H1 (cell line): ENCODE measurements around the gene ANKRD40CL. TPM values are rescaled to one million over a fixed set of nuclear protein-coding genes. Genes with fewer than 3 reads are reported as not detected.

Experiments used
- CTCF ChIA-PET: fragments of 300-600 bp; sonication (Branson Sonifier 250); formaldehyde crosslinking; loops from one replicate; lab custom pipeline; 2021; ENCODE audit not compliant: partially characterized antibody; lab: Charles Lee
- POLR2A ChIA-PET: fragments of 300-600 bp; sonication (Branson Sonifier 250); formaldehyde crosslinking; loops from one replicate; lab custom pipeline; 2021; ENCODE audit warnings: inconsistent platforms; ENCODE audit not compliant: partially characterized antibody; lab: Charles Lee
- DNase-seq, 2 experiments: peaks; one replicate each; pipeline versions ENCODE4 v3.0.0 to v3.0.0-alpha.2; 2010 to 2022; ENCODE audit warnings: low spot score in 2 of 2, low read depth in 1 of 2, mixed read lengths in 1 of 2
- FAIRE-seq: peaks from 2 replicates; lab custom pipeline; 2011; peaks lifted over from hg19 to GRCh38; lab: Jason Lieb, UNC
- H2AFZ ChIP-seq: 2 replicates; pipeline ENCODE4 v1.8.1; 2012; ENCODE audit warnings: low read length, inconsistent platforms
- H2AK5ac ChIP-seq: 2 replicates; pipeline ENCODE4 v1.6.1; 2013; ENCODE audit warnings: low read depth, low read length
- H2BK120ac ChIP-seq: replicated peaks from 2 replicates; pipeline ENCODE3; 2013; ENCODE audit warnings: low read depth, low read length, inconsistent platforms
- H2BK12ac ChIP-seq: 2 replicates; pipeline ENCODE4 v1.6.1; 2013; ENCODE audit warnings: low read depth, low read length
- H2BK15ac ChIP-seq: 2 replicates; pipeline ENCODE4 v1.6.1; 2013; ENCODE audit warnings: low read length
- H2BK20ac ChIP-seq: 2 replicates; pipeline ENCODE4 v1.6.1; 2013; ENCODE audit warnings: low read length
- H2BK5ac ChIP-seq: 2 replicates; pipeline ENCODE4 v1.6.1; 2013; ENCODE audit warnings: low read depth, low read length
- H3K14ac ChIP-seq: 2 replicates; pipeline ENCODE4 v1.6.1; 2013; ENCODE audit warnings: inconsistent platforms; ENCODE audit not compliant: insufficient read length
- H3K18ac ChIP-seq: 2 replicates; pipeline ENCODE4 v1.6.1; 2013; ENCODE audit warnings: low read length; ENCODE audit errors: extremely low read depth
- H3K23ac ChIP-seq: 2 replicates; pipeline ENCODE4 v1.6.1; 2013; ENCODE audit warnings: inconsistent platforms; ENCODE audit not compliant: insufficient read length
- H3K23me2 ChIP-seq: 2 replicates; pipeline ENCODE4 v1.6.1; 2013; ENCODE audit warnings: low read depth, low read length
- H3K27ac ChIP-seq: 2 replicates; pipeline ENCODE4 v1.6.1; 2011; ENCODE audit warnings: low read depth, low read length, inconsistent platforms
- H3K27me3 ChIP-seq, 4 experiments: replicated peaks in 1 of 4; 1 replicate in 1 of 4; 2 replicates in 3 of 4; pipeline versions ENCODE4 v1.6.1 to v1.8.1; 2011 to 2013; ENCODE audit warnings: low read length in 3 of 4, mild to moderate bottlenecking in 3 of 4, inconsistent platforms in 2 of 4, mixed read lengths in 2 of 4, moderate library complexity in 1 of 4; ENCODE audit not compliant: control insufficient read depth in 3 of 4, insufficient read depth in 3 of 4; ENCODE audit errors: extremely low read depth in 1 of 4
- H3K36me3 ChIP-seq, 4 experiments: 2 replicates each; pipeline versions ENCODE4 v1.6.1 to v1.8.1; 2011 to 2013; ENCODE audit warnings: mild to moderate bottlenecking in 4 of 4, low read length in 3 of 4, moderate library complexity in 2 of 4, control low read depth in 1 of 4, inconsistent platforms in 1 of 4; ENCODE audit not compliant: insufficient read depth in 4 of 4, control insufficient read depth in 2 of 4
- H3K4ac ChIP-seq: replicated peaks from 2 replicates; pipeline ENCODE3; 2013; ENCODE audit warnings: low read length, low read depth, mixed read lengths, inconsistent platforms; ENCODE audit not compliant: insufficient read length
- H3K4me1 ChIP-seq, 4 experiments: replicated peaks in 1 of 4; 1 replicate in 1 of 4; 2 replicates in 3 of 4; pipeline versions ENCODE4 v1.6.1 to v1.8.1; 2011 to 2013; ENCODE audit warnings: low read length in 3 of 4, inconsistent platforms in 2 of 4, mixed read lengths in 1 of 4; ENCODE audit not compliant: insufficient read depth in 4 of 4, control insufficient read depth in 3 of 4
- H3K4me2 ChIP-seq, 2 experiments: 2 replicates each; pipeline versions ENCODE4 v1.6.1 to v1.8.1; 2011 to 2013; ENCODE audit warnings: low read depth in 2 of 2, low read length in 2 of 2, control low read depth in 1 of 2, inconsistent platforms in 1 of 2, mild to moderate bottlenecking in 1 of 2; ENCODE audit not compliant: insufficient read depth in 1 of 2
- H3K4me3 ChIP-seq, 4 experiments: fragments of 200-600, 300-600 bp in 1 of 4; sonication (generic), shearing (Covaris generic), sonication (Bioruptor Twin) in 1 of 4; 2 replicates each; pipeline versions ENCODE4 v1.5.1 to v1.8.1; 2011 to 2016; ENCODE audit warnings: low read length in 4 of 4, low read depth in 3 of 4, control low read depth in 2 of 4, inconsistent platforms in 2 of 4, mild to moderate bottlenecking in 2 of 4, mixed read lengths in 1 of 4, moderate library complexity in 1 of 4; ENCODE audit not compliant: insufficient read depth in 2 of 4; ENCODE audit errors: extremely low read depth in 1 of 4
- H3K56ac ChIP-seq: replicated peaks from 2 replicates; pipeline ENCODE3; 2013; ENCODE audit warnings: low read depth, mild to moderate bottlenecking, mixed read lengths, low read length, inconsistent platforms; ENCODE audit not compliant: insufficient read length
- H3K79me1 ChIP-seq: 2 replicates; pipeline ENCODE4 v1.6.1; 2013; ENCODE audit warnings: low read depth, low read length, control low read depth
- H3K79me2 ChIP-seq, 2 experiments: 2 replicates each; pipeline versions ENCODE4 v1.6.1 to v1.8.1; 2012 to 2013; ENCODE audit warnings: low read length in 2 of 2, mild to moderate bottlenecking in 2 of 2, inconsistent platforms in 1 of 2; ENCODE audit not compliant: insufficient read depth in 2 of 2, control insufficient read depth in 1 of 2
- H3K9ac ChIP-seq, 4 experiments: replicated peaks in 1 of 4; 1 replicate in 1 of 4; 2 replicates in 3 of 4; pipeline versions ENCODE4 v1.6.1 to v1.8.1; 2011 to 2013; ENCODE audit warnings: low read depth in 3 of 4, low read length in 3 of 4, control low read depth in 2 of 4, mild to moderate bottlenecking in 2 of 4, moderate library complexity in 2 of 4, inconsistent platforms in 1 of 4; ENCODE audit errors: extremely low read depth in 1 of 4
- H3K9me3 ChIP-seq, 2 experiments: 2 replicates each; pipeline versions ENCODE4 v1.6.1 to v1.8.1; 2012 to 2013; ENCODE audit warnings: mild to moderate bottlenecking in 2 of 2, moderate library complexity in 2 of 2, control low read depth in 1 of 2, inconsistent platforms in 1 of 2, low read depth in 1 of 2, low read length in 1 of 2, mixed read lengths in 1 of 2; ENCODE audit not compliant: insufficient read depth in 2 of 2
- H4K20me1 ChIP-seq, 2 experiments: replicated peaks in 1 of 2; 2 replicates each; pipeline versions ENCODE3 to v1.8.1; 2011 to 2013; ENCODE audit warnings: inconsistent platforms in 2 of 2, low read length in 2 of 2, mild to moderate bottlenecking in 1 of 2; ENCODE audit not compliant: insufficient read depth in 2 of 2, control insufficient read depth in 1 of 2
- H4K5ac ChIP-seq: 2 replicates; pipeline ENCODE4 v1.6.1; 2013; ENCODE audit warnings: low read length, low read depth, mixed read lengths, inconsistent platforms; ENCODE audit not compliant: insufficient read length
- H4K8ac ChIP-seq: 2 replicates; pipeline ENCODE4 v1.8.0; 2013; ENCODE audit warnings: mild to moderate bottlenecking, moderate library complexity, low read length, inconsistent platforms; ENCODE audit not compliant: insufficient read depth; ENCODE audit errors: extremely low read depth
- H4K91ac ChIP-seq: replicated peaks from 2 replicates; pipeline ENCODE3; 2013; ENCODE audit warnings: low read length, mixed read lengths, inconsistent platforms; ENCODE audit not compliant: insufficient read length
- CBX8 ChIP-seq: fragments of 300-800, 300-1000 bp; sonication (generic); IDR thresholded peaks from 2 replicates; pipeline ENCODE4 v1.7.1; 2016; ENCODE audit warnings: low read depth, low read length, borderline replicate concordance
- CEBPB ChIP-seq: IDR thresholded peaks from 2 replicates; pipeline ENCODE4 v1.6.1; 2012; ENCODE audit warnings: low read depth, low read length
- CTCF ChIP-seq, 3 experiments: IDR thresholded peaks; 1 replicate in 2 of 3; 2 replicates in 1 of 3; pipeline versions ENCODE4 v1.5.1 to v1.6.1; 2011; ENCODE audit warnings: low read length in 3 of 3, mild to moderate bottlenecking in 3 of 3, inconsistent platforms in 2 of 3, low read depth in 1 of 3, moderate library complexity in 1 of 3; ENCODE audit not compliant: insufficient read depth in 1 of 3; ENCODE audit errors: control extremely low read depth in 1 of 3
- FOSL1 ChIP-seq: IDR thresholded peaks from 2 replicates; pipeline ENCODE4 v1.6.1; 2011; ENCODE audit warnings: mild to moderate bottlenecking, low read depth, low read length, moderate library complexity; ENCODE audit not compliant: insufficient read depth
- JUND ChIP-seq: IDR thresholded peaks from 2 replicates; pipeline ENCODE4 v1.6.1; 2011; ENCODE audit warnings: mild to moderate bottlenecking, improper control_type of control experiment, low read length
- NANOG ChIP-seq: IDR thresholded peaks from 2 replicates; pipeline ENCODE4 v1.6.1; 2011; ENCODE audit warnings: low read length, low read depth, mild to moderate bottlenecking, inconsistent platforms; ENCODE audit not compliant: insufficient read depth, poor library complexity, severe bottlenecking
- RAD21 ChIP-seq, 2 experiments: IDR thresholded peaks in 1 of 2; conservative IDR thresholded peaks in 1 of 2; 2 replicates each; pipeline ENCODE4 v1.6.1; 2011; ENCODE audit warnings: low read depth in 2 of 2, low read length in 2 of 2, improper control_type of control experiment in 1 of 2, inconsistent platforms in 1 of 2, mild to moderate bottlenecking in 1 of 2, moderate library complexity in 1 of 2
- SP2 ChIP-seq: IDR thresholded peaks from 2 replicates; pipeline ENCODE4 v1.6.1; 2012; ENCODE audit warnings: mild to moderate bottlenecking, low read length, inconsistent platforms
- TAF7 ChIP-seq: optimal IDR thresholded peaks from 2 replicates; pipeline ENCODE3; 2011; ENCODE audit warnings: low read depth, mild to moderate bottlenecking, inconsistent platforms, low read length, moderate library complexity, borderline replicate concordance
- TEAD4 ChIP-seq: IDR thresholded peaks from 2 replicates; pipeline ENCODE4 v1.6.1; 2012; ENCODE audit warnings: low read depth, low read length, inconsistent platforms, mixed read lengths
- WGBS, 2 experiments: shearing (Covaris generic) in 1 of 2; methylation state at CpG; one replicate each; pipeline versions ENCODE4 v1.1.6 to v1.1.7; 2013 to 2015; ENCODE audit warnings: low lambda C conversion rate in 2 of 2, mixed read lengths in 2 of 2, inconsistent platforms in 1 of 2, low coverage in 1 of 2, missing lambda C conversion rate in 1 of 2; ENCODE audit not compliant: insufficient replicate concordance in 2 of 2, insufficient coverage in 1 of 2, insufficient read length in 1 of 2; ENCODE audit errors: extremely low coverage in 1 of 2, missing lambda C conversion rate in 1 of 2; 5-methylcytosine and 5-hydroxymethylcytosine counted together
- polyA plus RNA-seq, 7 experiments: library from polyadenylated mRNA; depleted of rRNA in 3 of 7; stranded (reverse) in 5 of 7; unstranded in 2 of 7; fragments of >200 nt in 5 of 7; fragments of 200-250 nt in 2 of 7; gene quantifications; 1 replicate in 5 of 7; 2 replicates in 1 of 7; 4 replicates in 1 of 7; pipeline versions ENCODE4 v1.2.1 to v1.2.3, GENCODE V29; 2011 to 2013; ENCODE audit warnings: missing spikeins in 2 of 7, mixed read lengths in 2 of 7
- total RNA-seq: library from RNA; stranded (reverse); fragmentation: NEBNext Ultra II Directional; extraction: Animal tissue kit (Norgen Biotek cat#: 25700); gene quantifications from 2 replicates; pipeline ENCODE4 v1.2.1, GENCODE V29; 2021

The ANKRD40CL gene
- total and polyA plus RNA-seq, 2 of the 8 experiments (the other 6 are each of a cell fraction or from before 2014, with no cell fraction given): not detected

GRCh38 chr17:50800196-50800700 is 32.9 kb upstream of the ANKRD40CL start:
- H2AK5ac ChIP-seq: no peak overlapping the region
- no peak overlapping the region for H3K4me2 ChIP-seq
- H3K9me3 ChIP-seq: no peaks in the 10 kb centered on the region
- H3K9ac ChIP-seq: no peak overlapping the region
- H4K20me1 ChIP-seq: no peaks in the 10 kb centered on the region
- WGBS, 2 experiments: 89% methylated on average over 12 of the region's 12 CpGs; no CpG with 5 or more reads in 1 of the 2 experiments
- H2BK120ac ChIP-seq: no peak overlapping the region
- H4K5ac ChIP-seq: no peak overlapping the region
- no peaks in the 10 kb centered on the region for H3K79me1 ChIP-seq
- no peaks in the 10 kb centered on the region for H3K23me2 ChIP-seq
- POLR2A ChIA-PET: interaction anchor here (1.2 kb wide), 1 partner anchor 67 kb away, joined by 3 read pairs; no protein-coding TSS in a partner anchor
- CTCF ChIA-PET: interaction anchor here (0.6 to 11.5 kb wide), 10 partner anchors 9 to 217 kb away, joined by 3 to 130 read pairs (median 6); no protein-coding TSS in a partner anchor
- no peaks in the 10 kb centered on the region for H3K79me2 ChIP-seq
- no peak overlapping the region for H3K4me3 ChIP-seq
- H4K91ac ChIP-seq: no peak overlapping the region
- no peak for DNase-seq
- FAIRE-seq: no peak
- no peak overlapping the region for H2BK15ac ChIP-seq
- H3K14ac ChIP-seq: no peak overlapping the region
- no peak overlapping the region for H3K27ac ChIP-seq
- H2BK5ac ChIP-seq: no peak overlapping the region
- no peak overlapping the region for H3K56ac ChIP-seq
- no peak overlapping the region for H3K4ac ChIP-seq
- no peak overlapping the region for H3K18ac ChIP-seq
- no peaks in the 10 kb centered on the region for H3K27me3 ChIP-seq
- H2AFZ ChIP-seq: no peak overlapping the region
- H4K8ac ChIP-seq: no peak overlapping the region; the same call in 1 of the 2 replicates
- peaks cover 0 to 5% (median 1%) of the 10 kb centered on the region in 4 experiments; a peak in 4 of 7 replicates for H3K4me1 ChIP-seq
- no peaks in the 10 kb centered on the region for H3K36me3 ChIP-seq
- no peak overlapping the region for H2BK20ac ChIP-seq
- no peak overlapping the region for H2BK12ac ChIP-seq
- H3K23ac ChIP-seq: no peak overlapping the region
- TF ChIP-seq SP2 (no peak), FOSL1 (no peak), RAD21 (IDR thresholded peaks at IDR 0.05 in 1 of 2, conservative IDR thresholded peaks at IDR 0.05 in 1 of 2; ENCODE audit: low read depth in 2 of 2, low read length in 2 of 2) (no peak), TEAD4 (no peak), TAF7 (no peak), JUND (no peak), NANOG (no peak), CTCF (IDR thresholded peaks at IDR 0.05; ENCODE audit: control extremely low read depth in 1 of 3, insufficient read depth in 1 of 3, low read depth in 1 of 3, low read length in 3 of 3) (no peak), CEBPB (no peak), CBX8 (no peak)
